22Rv1 (cell line): ENCODE measurements around the gene RIC1.

Experiments
- CTCF ChIP-seq: fragments of 450-650 bp; IDR thresholded peaks from 2 replicates; pipeline ENCODE4 v1.5.1; 2017; ENCODE audit warnings: mild to moderate bottlenecking
- ZFX ChIP-seq: fragments of 450-650 bp; IDR thresholded peaks from 2 replicates; pipeline ENCODE4 v1.6.1; 2017; ENCODE audit warnings: antibody characterized with exemption, borderline replicate concordance

GRCh38 chr9:5712651-5713390 lies 83.9 kb downstream of the RIC1 start:
- TF ChIP-seq CTCF (no peak), ZFX (no peak)
